H1 (cell line): Measurements from ENCODE around the gene KNDC1.
A peak's percentile ranks its signal among the peaks of the same experiment; 100 is the strongest.

Experiments
- CREB1 ChIP-seq: IDR thresholded peaks from 2 replicates; pipeline ENCODE4 v1.6.1; 2012; ENCODE audit warnings: inconsistent platforms
- CTCF ChIP-seq, 3 experiments: IDR thresholded peaks; 1 replicate in 2 of 3; 2 replicates in 1 of 3; pipeline versions ENCODE4 v1.5.1 to v1.6.1; 2011; ENCODE audit warnings: low read length in 3 of 3, mild to moderate bottlenecking in 3 of 3, inconsistent platforms in 2 of 3, low read depth in 1 of 3, moderate library complexity in 1 of 3; ENCODE audit not compliant: insufficient read depth in 1 of 3; ENCODE audit errors: control extremely low read depth in 1 of 3
- EGR1 ChIP-seq: IDR thresholded peaks from 2 replicates; pipeline ENCODE4 v1.6.1; 2011; ENCODE audit warnings: low read depth, low read length, borderline replicate concordance
- GTF2F1 ChIP-seq: IDR thresholded peaks from 2 replicates; pipeline ENCODE4 v1.6.1; 2012; ENCODE audit warnings: low read depth, low read length, improper control_type of control experiment, borderline replicate concordance
- KDM1A ChIP-seq: fragments of 200-600, 300-600 bp; sonication (generic); IDR thresholded peaks from 2 replicates; pipeline ENCODE4 v1.7.1; 2016; ENCODE audit warnings: mild to moderate bottlenecking, low read length, borderline replicate concordance
- MAX ChIP-seq: IDR thresholded peaks from 2 replicates; pipeline ENCODE4 v1.6.1; 2012; ENCODE audit warnings: inconsistent platforms
- PHF8 ChIP-seq: fragments of 200-600 bp; sonication (generic); conservative IDR thresholded peaks from 2 replicates; pipeline ENCODE4 v1.7.1; 2012; ENCODE audit warnings: low read depth, mild to moderate bottlenecking, inconsistent platforms, low read length, moderate library complexity
- POLR2A ChIP-seq, 2 experiments: IDR thresholded peaks; 1 replicate in 1 of 2; 2 replicates in 1 of 2; pipeline ENCODE4 v1.6.1; 2011; ENCODE audit warnings: low read depth in 2 of 2, low read length in 2 of 2, mild to moderate bottlenecking in 2 of 2; ENCODE audit errors: control extremely low read depth in 1 of 2
- POLR2AphosphoS5 ChIP-seq: IDR thresholded peaks from 2 replicates; pipeline ENCODE4 v1.6.1; 2011; ENCODE audit warnings: low read depth, low read length
- RNF2 ChIP-seq: fragments of 200-900, 300-1000 bp; sonication (generic); IDR thresholded peaks from 2 replicates; pipeline ENCODE4 v1.7.1; 2016; ENCODE audit warnings: borderline replicate concordance, low read depth, mild to moderate bottlenecking, antibody characterized with exemption, low read length; ENCODE audit not compliant: poor library complexity, severe bottlenecking; ENCODE audit errors: missing control alignments
- SIN3A ChIP-seq, 2 experiments: IDR thresholded peaks in 1 of 2; conservative IDR thresholded peaks in 1 of 2; 2 replicates each; pipeline ENCODE4 v1.6.1; 2011 to 2012; ENCODE audit warnings: low read length in 2 of 2, improper control_type of control experiment in 1 of 2, low read depth in 1 of 2, mild to moderate bottlenecking in 1 of 2
- TEAD4 ChIP-seq: IDR thresholded peaks from 2 replicates; pipeline ENCODE4 v1.6.1; 2012; ENCODE audit warnings: low read depth, low read length, inconsistent platforms, mixed read lengths

DNA sequence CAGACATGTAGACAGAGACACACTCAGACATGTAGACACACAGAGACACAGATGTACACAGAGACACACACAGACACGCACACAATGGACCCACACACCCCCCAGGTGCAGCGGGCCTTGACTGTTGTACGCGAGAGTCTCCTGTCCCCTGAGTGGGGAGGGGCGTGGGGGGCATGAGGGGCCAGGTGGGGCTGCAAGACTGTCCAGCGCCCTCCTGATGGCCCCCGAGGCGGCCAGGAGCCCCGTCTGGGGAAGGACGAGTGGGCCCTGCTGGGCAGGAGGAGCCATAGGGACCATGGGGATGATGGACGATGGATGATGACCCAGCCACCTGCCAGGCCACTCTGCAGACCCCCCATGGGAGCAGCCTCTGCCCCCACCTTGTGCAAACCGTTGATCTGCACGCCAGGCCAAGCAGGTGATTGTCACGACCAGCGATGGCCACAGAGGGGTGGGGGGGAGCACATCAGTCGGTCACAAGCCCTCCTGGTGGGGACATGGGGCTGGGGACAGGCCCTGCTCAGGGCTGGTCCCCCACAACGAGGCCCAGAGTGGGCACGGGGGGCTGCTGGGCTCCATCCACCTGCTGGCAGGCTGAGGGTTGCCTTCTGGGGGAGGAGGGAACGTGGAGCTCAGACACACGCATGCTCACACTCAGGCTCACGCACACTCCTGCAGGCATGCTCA is 89.2 kb downstream of the KNDC1 start:
- TF ChIP-seq PHF8 (no peak), CTCF (IDR thresholded peaks at IDR 0.05; ENCODE audit: control extremely low read depth in 1 of 3, insufficient read depth in 1 of 3, low read depth in 1 of 3, low read length in 3 of 3) (peak in 1 of 3 experiments; percentile 16; a peak in 1 of 4 replicates), TEAD4 (no peak), MAX (no peak), POLR2AphosphoS5 (no peak), SIN3A (conservative IDR thresholded peaks at IDR 0.05 in 1 of 2, IDR thresholded peaks at IDR 0.05 in 1 of 2; ENCODE audit: low read depth in 1 of 2, low read length in 2 of 2) (no peak), RNF2 (no peak), KDM1A (no peak), CREB1 (no peak), GTF2F1 (no peak), EGR1 (no peak), POLR2A (IDR thresholded peaks at IDR 0.05; ENCODE audit: control extremely low read depth in 1 of 2, low read depth in 2 of 2, low read length in 2 of 2) (no peak)
